Subcutaneous adipose tissue (tissue), 4 donors: ENCODE results near the gene OR10J1. TPM values are rescaled to one million over a fixed set of nuclear protein-coding genes. Genes with fewer than 3 reads are reported as not detected.

Experiments used
- total RNA-seq, 4 donors: library from RNA; depleted of rRNA; stranded (reverse); fragments of >200 nt; gene quantifications; one replicate each; pipeline ENCODE4 v1.1.0, GENCODE V29; 2016
- TF ChIP-seq, protein P1 (sequence below): fragments of 450-650 bp; IDR thresholded peaks from one replicate; pipeline ENCODE4 v1.5.1; 2016; ENCODE audit warnings: low read depth, mild to moderate bottlenecking, control low read depth, antibody characterized with exemption, moderate library complexity

OR10J1 gene
- total RNA-seq, 4 donors from 2014 or later: not detected

DNA sequence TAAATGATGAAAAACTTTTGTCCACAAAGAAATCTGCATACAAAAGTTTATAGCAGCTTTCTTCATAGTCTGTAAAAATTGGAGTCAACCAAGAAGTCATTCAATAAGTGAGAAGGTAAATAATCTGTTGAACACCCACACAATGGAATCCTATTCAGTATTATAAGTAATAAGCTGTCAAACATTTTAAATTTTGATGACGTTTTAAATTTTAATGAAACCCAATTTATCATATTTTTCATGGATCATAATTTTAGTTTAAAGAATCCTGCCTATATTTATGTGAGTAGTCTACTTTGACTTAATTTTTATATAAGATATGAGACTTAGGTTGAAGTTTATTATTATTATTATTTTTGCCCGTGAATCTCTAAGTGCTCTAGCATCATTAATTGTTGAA lies 20.0 kb downstream of the OR10J1 start:
- TF ChIP-seq, protein P1, sequence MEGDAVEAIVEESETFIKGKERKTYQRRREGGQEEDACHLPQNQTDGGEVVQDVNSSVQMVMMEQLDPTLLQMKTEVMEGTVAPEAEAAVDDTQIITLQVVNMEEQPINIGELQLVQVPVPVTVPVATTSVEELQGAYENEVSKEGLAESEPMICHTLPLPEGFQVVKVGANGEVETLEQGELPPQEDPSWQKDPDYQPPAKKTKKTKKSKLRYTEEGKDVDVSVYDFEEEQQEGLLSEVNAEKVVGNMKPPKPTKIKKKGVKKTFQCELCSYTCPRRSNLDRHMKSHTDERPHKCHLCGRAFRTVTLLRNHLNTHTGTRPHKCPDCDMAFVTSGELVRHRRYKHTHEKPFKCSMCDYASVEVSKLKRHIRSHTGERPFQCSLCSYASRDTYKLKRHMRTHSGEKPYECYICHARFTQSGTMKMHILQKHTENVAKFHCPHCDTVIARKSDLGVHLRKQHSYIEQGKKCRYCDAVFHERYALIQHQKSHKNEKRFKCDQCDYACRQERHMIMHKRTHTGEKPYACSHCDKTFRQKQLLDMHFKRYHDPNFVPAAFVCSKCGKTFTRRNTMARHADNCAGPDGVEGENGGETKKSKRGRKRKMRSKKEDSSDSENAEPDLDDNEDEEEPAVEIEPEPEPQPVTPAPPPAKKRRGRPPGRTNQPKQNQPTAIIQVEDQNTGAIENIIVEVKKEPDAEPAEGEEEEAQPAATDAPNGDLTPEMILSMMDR: no peak

DNA sequence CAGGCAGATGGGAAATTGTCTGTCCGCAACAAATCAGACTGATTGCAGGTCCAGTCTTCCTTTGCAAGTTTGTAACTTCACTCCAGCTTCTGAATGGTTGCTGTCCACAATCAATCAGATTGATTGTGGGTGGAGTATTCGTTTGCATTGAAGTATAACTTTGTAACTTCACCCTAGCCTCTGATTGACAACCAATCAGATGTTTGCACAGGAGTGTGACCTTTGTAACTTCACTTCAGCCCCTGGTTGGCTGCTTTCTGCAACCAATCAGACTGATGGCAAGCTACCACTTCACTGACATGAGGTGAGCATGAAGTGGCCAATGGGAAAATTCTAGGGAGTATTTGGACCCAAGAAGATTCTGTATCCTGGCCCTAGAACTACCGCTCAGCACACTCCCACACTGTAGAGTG lies 25.7 kb downstream of the OR10J1 start:
- TF ChIP-seq, protein P1: no peak

DNA sequence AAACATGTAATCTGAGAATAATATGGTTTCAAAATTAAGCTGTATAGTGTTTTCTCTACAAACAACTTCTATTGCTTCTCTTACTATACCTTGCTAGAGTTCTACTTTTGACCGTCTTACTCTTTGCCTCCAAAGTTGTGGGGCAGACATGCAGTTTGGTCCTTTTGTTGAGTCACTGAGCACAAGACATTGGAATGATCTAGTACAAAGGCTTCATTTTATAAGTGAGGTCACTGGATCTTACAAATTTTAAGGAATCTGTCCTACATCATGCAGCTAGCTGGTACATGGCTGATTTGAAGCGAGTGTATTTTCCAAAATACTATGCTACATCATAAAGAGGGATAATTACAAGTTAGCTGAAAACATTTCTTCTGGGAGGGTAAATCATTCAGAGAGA lies 28.8 kb downstream of the OR10J1 start:
- TF ChIP-seq, protein P1: no peak

DNA sequence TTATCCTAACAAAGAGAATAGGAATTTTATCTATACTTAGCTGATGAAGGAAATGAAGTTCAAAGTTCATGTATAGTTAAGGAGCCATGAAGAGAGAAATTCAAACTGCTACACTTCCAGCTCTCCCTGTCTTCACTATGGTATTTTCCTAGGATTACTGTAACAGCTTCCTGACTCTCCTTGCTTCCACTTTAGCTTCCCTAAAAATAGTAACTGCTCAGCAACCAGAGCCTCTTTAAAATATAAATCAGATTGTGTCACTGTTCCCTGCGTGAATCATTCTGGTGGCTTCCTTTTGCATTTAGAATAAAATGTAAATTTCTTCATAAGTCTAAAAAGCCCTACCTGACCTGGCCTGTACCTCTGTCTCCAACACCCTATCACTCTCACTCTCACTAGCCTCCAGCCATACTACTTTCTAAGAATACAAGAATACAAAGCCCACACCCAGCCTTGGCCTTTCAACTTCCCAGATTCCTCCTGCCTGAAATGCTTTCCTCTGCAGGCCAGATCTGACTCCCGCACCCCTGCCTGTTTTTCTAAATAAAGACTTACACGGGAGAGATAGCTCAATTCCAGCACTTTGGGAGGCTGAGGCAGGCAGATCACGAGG lies 30.5 kb downstream of the OR10J1 start:
- TF ChIP-seq, protein P1: no peak

DNA sequence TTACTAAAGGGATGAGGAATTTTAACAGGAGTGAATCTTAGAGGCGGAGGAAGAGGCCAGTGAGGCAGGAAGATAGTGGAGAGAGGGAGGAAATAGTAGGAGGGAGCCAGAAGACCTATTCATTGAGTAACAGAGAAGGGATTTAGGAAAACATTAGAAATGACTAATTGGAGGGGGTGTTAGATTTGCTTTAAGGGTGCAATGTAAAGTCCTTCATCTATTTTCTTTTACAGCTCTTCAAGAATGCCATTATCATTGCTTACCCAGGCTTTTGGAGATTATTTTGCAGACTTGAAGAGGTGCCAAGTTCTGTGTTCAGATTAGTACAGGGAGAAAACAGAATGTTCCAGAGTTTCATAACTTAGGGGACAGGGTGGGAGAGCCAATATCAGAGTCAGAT lies 33.8 kb downstream of the OR10J1 start:
- TF ChIP-seq, protein P1: no peak

DNA sequence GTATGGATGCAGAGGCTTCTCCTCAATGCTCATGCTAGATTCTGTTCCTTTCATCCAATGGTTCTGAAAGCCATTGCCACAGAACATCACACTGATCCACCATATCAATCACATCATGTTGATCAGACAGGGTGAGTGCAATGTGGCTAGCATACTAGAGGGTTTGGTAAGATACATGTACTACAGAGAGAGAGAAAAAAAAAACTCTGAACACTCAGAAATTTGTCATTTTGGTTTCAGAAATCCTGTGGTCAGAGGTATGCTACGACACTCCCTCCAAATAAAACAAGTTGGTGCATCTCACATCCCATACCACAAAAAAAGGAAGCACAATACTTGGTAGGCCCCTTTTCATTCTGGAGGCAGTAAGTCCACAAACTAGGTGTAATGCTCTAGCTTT lies 35.4 kb downstream of the OR10J1 start:
- TF ChIP-seq, protein P1: no peak

DNA sequence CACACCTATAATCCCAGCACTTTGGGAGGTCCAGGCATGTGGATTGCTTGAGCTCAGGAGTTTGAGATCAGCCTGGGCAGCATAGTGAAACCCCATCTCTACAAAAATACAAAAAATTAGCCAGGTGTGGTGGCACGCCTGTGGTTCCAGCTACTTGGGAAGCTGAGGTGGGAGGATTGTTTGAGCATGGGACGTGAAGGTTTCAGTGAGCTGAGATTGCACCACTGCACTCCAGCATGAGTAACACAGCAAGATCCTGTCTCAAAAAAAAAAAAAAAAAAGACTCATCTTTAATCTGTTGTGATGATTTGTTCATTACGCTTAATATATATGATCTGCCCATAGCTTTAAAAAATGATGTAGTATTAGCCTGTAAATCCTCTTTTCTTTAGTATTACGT lies 44.0 kb downstream of the OR10J1 start:
- TF ChIP-seq, protein P1: no peak

Other genes with a start within 250 kb of the OR10J1 start
- 100 to 1,000 TPM in 2 of 4 donors, 10 to 100 TPM in 2; 30.2 to 157 (median 94.1) TPM for gene ACKR1, start 234.8 kb upstream of the OR10J1 start, total RNA-seq
- 1 to 10 TPM in 3 of 4 donors, not detected in 1; 1.5 to 2.2 (median 2.2) TPM for gene FCER1A, start 137.4 kb upstream of the OR10J1 start, total RNA-seq
- gene OR10J4, start 7.5 kb upstream of the OR10J1 start, total RNA-seq: not detected
- gene OR10J5, start 96.3 kb downstream of the OR10J1 start, total RNA-seq: not detected
- not detected for gene APCS, start 148.1 kb downstream of the OR10J1 start, total RNA-seq